Cardiac muscle cell (in vitro differentiated cells and primary cell): ENCODE results near the gene TENM3. TPM values are rescaled to one million over a fixed set of nuclear protein-coding genes. Genes with fewer than 3 reads are reported as not detected.

Experiments used
- DNase-seq, 2 donors: peaks; one replicate each; pipeline versions ENCODE4 v3.0.0 to v3.0.0-alpha.2; 2010 to 2017; ENCODE audit warnings: low read depth in 1 of 2, low spot score in 1 of 2
- H3K27ac ChIP-seq: fragments of 200-600 bp; sonication (generic); 2 replicates; pipeline ENCODE4 v1.5.1; 2016
- H3K27me3 ChIP-seq: fragments of 200-600 bp; sonication (generic); 2 replicates; pipeline ENCODE4 v1.6.0; 2016; ENCODE audit warnings: control low read depth
- H3K36me3 ChIP-seq: fragments of 200-600 bp; sonication (generic); 2 replicates; pipeline ENCODE4 v1.5.1; 2016; ENCODE audit warnings: control low read depth
- H3K4me1 ChIP-seq: fragments of 200-600 bp; sonication (generic); 2 replicates; pipeline ENCODE4 v1.8.1; 2017; ENCODE audit warnings: low read depth, mild to moderate bottlenecking, mixed run types
- H3K4me3 ChIP-seq: fragments of 200-600 bp; sonication (generic); 2 replicates; pipeline ENCODE4 v1.5.1; 2016; ENCODE audit warnings: mild to moderate bottlenecking
- H3K9me3 ChIP-seq: fragments of 200-600 bp; sonication (generic); 2 replicates; pipeline ENCODE4 v1.5.1; 2017; ENCODE audit warnings: low read depth, mild to moderate bottlenecking, control low read depth
- CTCF ChIP-seq: IDR thresholded peaks from 2 replicates; pipeline ENCODE4 v1.5.1; 2012; ENCODE audit warnings: low read depth, mild to moderate bottlenecking, low read length
- polyA plus RNA-seq: library from polyadenylated mRNA; unstranded; fragments of >200 nt; fragmentation: Nextera tagmentation; extraction: Ambion mirVana; gene quantifications from 2 replicates; pipeline ENCODE4 v1.2.1, GENCODE V29; 2016
- total RNA-seq: library from RNA; depleted of rRNA; stranded (reverse); fragments of >200 nt; gene quantifications from 2 replicates; pipeline ENCODE4 v1.2.3, GENCODE V29; 2016

Gene TENM3
- total and polyA plus RNA-seq, 2 experiments from 2014 or later = 12.5 to 24.8 TPM

GRCh38 chr4:182205306-182205705 is 37.9 kb upstream of the TENM3 start:
- Histone ChIP-seq H3K27me3 (peaks cover 23% of the 10 kb centered on the region), H3K9me3 (no peaks in the 10 kb centered on the region), H3K4me3 (no peak overlapping the region), H3K36me3 (no peaks in the 10 kb centered on the region), H3K27ac (no peak overlapping the region), H3K4me1 (peaks cover 22% of the 10 kb centered on the region)
- no peak for TF ChIP-seq CTCF
- no peak for DNase-seq

GRCh38 chr4:182206266-182206665 is 36.9 kb upstream of the TENM3 start:
- Histone ChIP-seq H3K36me3 (no peaks in the 10 kb centered on the region), H3K27me3 (peaks cover 22% of the 10 kb centered on the region), H3K4me3 (no peak overlapping the region), H3K9me3 (no peaks in the 10 kb centered on the region), H3K4me1 (peaks cover 22% of the 10 kb centered on the region), H3K27ac (no peak overlapping the region)
- TF ChIP-seq CTCF = no peak
- DNase-seq = no peak

- no peak overlapping the region for H3K27ac ChIP-seq
These were observed 36.3 kb upstream of the TENM3 start for GRCh38 chr4:182206916-182207315.

GRCh38 chr4:182207830-182208396 is 35.3 kb upstream of the TENM3 start:
- TF ChIP-seq CTCF = no peak
- no peaks in the 10 kb centered on the region for H3K36me3 ChIP-seq

More at GRCh38 chr4:182206916-182207315, 36.3 kb upstream of the TENM3 start:
- Histone ChIP-seq H3K4me3 (no peak overlapping the region), H3K36me3 (no peaks in the 10 kb centered on the region), H3K27me3 (peaks cover 19% of the 10 kb centered on the region), H3K4me1 (peaks cover 25% of the 10 kb centered on the region), H3K9me3 (no peaks in the 10 kb centered on the region)
- DNase-seq = peak in 1 of 2 donors; percentile 21
- no peak for TF ChIP-seq CTCF

GRCh38 chr4:182208526-182209050 is 34.6 kb upstream of the TENM3 start:
- H3K27ac ChIP-seq = no peak overlapping the region

More at GRCh38 chr4:182207830-182208396, 35.3 kb upstream of the TENM3 start:
- Histone ChIP-seq H3K4me1 (peaks cover 32% of the 10 kb centered on the region), H3K4me3 (no peak overlapping the region), H3K27me3 (peaks cover 19% of the 10 kb centered on the region), H3K27ac (no peak overlapping the region), H3K9me3 (no peaks in the 10 kb centered on the region)
- DNase-seq = peak in 1 of 2 donors; percentile 89

More at GRCh38 chr4:182208526-182209050, 34.6 kb upstream of the TENM3 start:
- Histone ChIP-seq H3K4me3 (no peak overlapping the region), H3K36me3 (no peaks in the 10 kb centered on the region), H3K4me1 (peaks cover 37% of the 10 kb centered on the region), H3K9me3 (no peaks in the 10 kb centered on the region), H3K27me3 (peaks cover 16% of the 10 kb centered on the region)
- DNase-seq = no peak
- no peak for TF ChIP-seq CTCF
